HepG2 (cell line): ENCODE data around the gene FLYWCH1. TPM values are rescaled to one million over a fixed set of nuclear protein-coding genes. Genes with fewer than 3 reads are reported as not detected.

Experiments
- CHD2 ChIP-seq: IDR thresholded peaks from 2 replicates; pipeline ENCODE4 v1.6.1; 2011; ENCODE audit warnings: low read depth, low read length, improper control_type of control experiment
- EZH2 ChIP-seq: conservative IDR thresholded peaks from 2 replicates; pipeline ENCODE4 v1.6.1; 2012; ENCODE audit warnings: mild to moderate bottlenecking, low read depth, low read length, moderate library complexity
- ISX ChIP-seq: sonication (generic); formaldehyde crosslinking; conservative IDR thresholded peaks from 2 replicates; pipeline ENCODE4 v1.5.0; 2020; ENCODE audit warnings: missing genetic modification reagents
- LCORL ChIP-seq, 2 experiments: fragments of 450-650 bp in 1 of 2; sonication (generic) in 1 of 2; formaldehyde crosslinking in 1 of 2; IDR thresholded peaks; 2 replicates each; pipeline versions ENCODE4 v1.5.0 to v1.6.1; 2017 to 2020; ENCODE audit warnings: antibody characterized with exemption in 1 of 2, missing genetic modification reagents in 1 of 2
- MATR3 ChIP-seq: sonication (generic); formaldehyde crosslinking; IDR thresholded peaks from 2 replicates; pipeline ENCODE4 v1.4.0; 2020; ENCODE audit warnings: missing genetic modification reagents
- MZF1 ChIP-seq: sonication (generic); formaldehyde crosslinking; IDR thresholded peaks from 2 replicates; pipeline ENCODE4 v1.8.1; 2023; ENCODE audit warnings: mild to moderate bottlenecking, missing genetic modification reagents, borderline replicate concordance
- RNF2 ChIP-seq: fragments of 450-650 bp; conservative IDR thresholded peaks from 2 replicates; pipeline ENCODE4 v1.6.1; 2016; ENCODE audit warnings: low read depth
- ZC3H13 ChIP-seq: sonication (generic); formaldehyde crosslinking; IDR thresholded peaks from 2 replicates; pipeline ENCODE4 v1.8.1; 2023; ENCODE audit warnings: mild to moderate bottlenecking, missing genetic modification reagents, moderate library complexity
- ZFP36 ChIP-seq: fragments of 150-350 bp; IDR thresholded peaks from 2 replicates; pipeline ENCODE4 v1.6.1; 2018; ENCODE audit warnings: borderline replicate concordance, low read length, low read depth; ENCODE audit not compliant: partially characterized antibody
- ZNF225 ChIP-seq: sonication (generic); formaldehyde crosslinking; IDR thresholded peaks from 2 replicates; pipeline ENCODE4 v1.4.0; 2020; ENCODE audit warnings: mild to moderate bottlenecking, missing genetic modification reagents
- ZNF512B ChIP-seq: sonication (generic); formaldehyde crosslinking; IDR thresholded peaks from 2 replicates; pipeline ENCODE4 v1.5.1; 2020; ENCODE audit warnings: missing genetic modification reagents, mild to moderate bottlenecking, borderline replicate concordance
- polyA plus RNA-seq, 8 experiments: library from polyadenylated mRNA; depleted of rRNA in 3 of 8; stranded (reverse) in 7 of 8; unstranded in 1 of 8; fragments of >200 nt; fragmentation: Illumina TruSeq in 4 of 8; extraction: Trizol in 4 of 8; gene quantifications; 2 replicates each; pipeline versions ENCODE4 v1.2.1 to v1.2.3, GENCODE V29; 2011 to 2016; ENCODE audit warnings: low read depth in 4 of 8, missing spikeins in 1 of 8, mixed read lengths in 1 of 8; ENCODE audit not compliant: insufficient read depth in 1 of 8
- total RNA-seq, 5 experiments: library from RNA; depleted of rRNA; stranded (reverse); fragments of >200 nt; fragmentation: Illumina TruSeq; extraction: Trizol; gene quantifications; 2 replicates each; pipeline ENCODE4 v1.2.3, GENCODE V29; 2016; ENCODE audit warnings: low read depth in 1 of 5
- TF ChIP-seq, protein P1 (sequence below): sonication (generic); formaldehyde crosslinking; IDR thresholded peaks from 2 replicates; pipeline ENCODE4 v1.4.0; 2020; ENCODE audit warnings: missing genetic modification reagents
- TF ChIP-seq, protein P2 (sequence below): sonication (generic); formaldehyde crosslinking; IDR thresholded peaks from 2 replicates; pipeline ENCODE4 v1.4.0; 2020; ENCODE audit warnings: low read depth, missing genetic modification reagents
- TF ChIP-seq, protein P3 (sequence below): sonication (generic); formaldehyde crosslinking; IDR thresholded peaks from 2 replicates; pipeline ENCODE4 v1.5.1; 2020; ENCODE audit warnings: mild to moderate bottlenecking, missing genetic modification reagents, borderline replicate concordance

FLYWCH1 gene
- total and polyA plus RNA-seq, 2 of the 13 experiments (the other 11 are each of a cell fraction or from before 2014, with no cell fraction given): 7.3 to 12.4 TPM

DNA sequence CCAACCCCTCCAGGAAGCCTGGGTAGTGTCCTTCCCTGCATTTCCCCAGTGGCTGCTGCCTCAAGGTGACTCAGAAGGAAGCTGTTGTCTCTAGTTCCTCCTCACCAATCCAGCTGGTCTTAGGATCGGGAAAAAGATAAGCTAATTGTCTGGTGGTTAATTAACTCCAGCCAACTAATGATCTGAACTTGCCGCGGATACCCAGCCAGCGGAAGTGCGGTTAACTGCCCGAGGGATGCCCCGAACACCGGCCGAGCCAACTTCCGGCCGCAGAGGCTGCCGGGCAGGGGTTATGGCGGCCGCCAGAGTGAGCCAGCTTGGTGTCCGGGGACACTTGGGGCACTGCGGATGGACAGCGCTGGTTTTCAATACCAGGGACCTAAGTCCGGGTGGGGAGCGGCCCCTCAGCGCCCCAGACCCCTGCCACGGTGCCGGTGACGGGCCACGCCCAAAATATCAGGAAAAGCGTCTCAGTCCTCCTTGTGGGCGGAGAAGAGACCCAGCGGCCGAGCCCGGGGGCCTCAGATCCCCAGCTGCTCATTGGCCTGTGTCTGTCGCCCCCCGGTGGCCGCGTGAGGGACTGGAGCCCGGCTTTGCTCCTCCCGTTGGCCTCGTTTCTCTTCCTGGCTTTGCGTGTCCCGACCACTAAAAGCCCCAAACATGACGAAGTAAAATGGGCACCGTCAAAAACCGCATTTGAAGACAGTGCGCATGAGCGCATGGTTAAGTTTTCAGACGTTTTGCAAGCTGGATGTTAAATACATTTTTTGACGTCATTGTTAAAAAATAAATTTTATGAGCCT lies 43.5 kb upstream of the FLYWCH1 start (continued):
- TF ChIP-seq ZNF225 (0 out of 2 replicates have a peak, but pooled peaks have one; percentile 37), ISX (CRISPR knock-in tag) (no peak; the same call in 1 of the 2 replicates), EZH2 (no peak), MATR3 (no peak), MZF1 (no peak), ZNF512B (no peak), CHD2 (no peak), LCORL (IDR thresholded peaks at IDR 0.05) (no peak), LCORL (CRISPR knock-in tag; IDR thresholded peaks at IDR 0.05) (peak; percentile 74; the same call in 1 of the 2 replicates), ZFP36 (no peak), RNF2 (no peak), ZC3H13 (CRISPR knock-in tag) (no peak)
- TF ChIP-seq, protein P1, sequence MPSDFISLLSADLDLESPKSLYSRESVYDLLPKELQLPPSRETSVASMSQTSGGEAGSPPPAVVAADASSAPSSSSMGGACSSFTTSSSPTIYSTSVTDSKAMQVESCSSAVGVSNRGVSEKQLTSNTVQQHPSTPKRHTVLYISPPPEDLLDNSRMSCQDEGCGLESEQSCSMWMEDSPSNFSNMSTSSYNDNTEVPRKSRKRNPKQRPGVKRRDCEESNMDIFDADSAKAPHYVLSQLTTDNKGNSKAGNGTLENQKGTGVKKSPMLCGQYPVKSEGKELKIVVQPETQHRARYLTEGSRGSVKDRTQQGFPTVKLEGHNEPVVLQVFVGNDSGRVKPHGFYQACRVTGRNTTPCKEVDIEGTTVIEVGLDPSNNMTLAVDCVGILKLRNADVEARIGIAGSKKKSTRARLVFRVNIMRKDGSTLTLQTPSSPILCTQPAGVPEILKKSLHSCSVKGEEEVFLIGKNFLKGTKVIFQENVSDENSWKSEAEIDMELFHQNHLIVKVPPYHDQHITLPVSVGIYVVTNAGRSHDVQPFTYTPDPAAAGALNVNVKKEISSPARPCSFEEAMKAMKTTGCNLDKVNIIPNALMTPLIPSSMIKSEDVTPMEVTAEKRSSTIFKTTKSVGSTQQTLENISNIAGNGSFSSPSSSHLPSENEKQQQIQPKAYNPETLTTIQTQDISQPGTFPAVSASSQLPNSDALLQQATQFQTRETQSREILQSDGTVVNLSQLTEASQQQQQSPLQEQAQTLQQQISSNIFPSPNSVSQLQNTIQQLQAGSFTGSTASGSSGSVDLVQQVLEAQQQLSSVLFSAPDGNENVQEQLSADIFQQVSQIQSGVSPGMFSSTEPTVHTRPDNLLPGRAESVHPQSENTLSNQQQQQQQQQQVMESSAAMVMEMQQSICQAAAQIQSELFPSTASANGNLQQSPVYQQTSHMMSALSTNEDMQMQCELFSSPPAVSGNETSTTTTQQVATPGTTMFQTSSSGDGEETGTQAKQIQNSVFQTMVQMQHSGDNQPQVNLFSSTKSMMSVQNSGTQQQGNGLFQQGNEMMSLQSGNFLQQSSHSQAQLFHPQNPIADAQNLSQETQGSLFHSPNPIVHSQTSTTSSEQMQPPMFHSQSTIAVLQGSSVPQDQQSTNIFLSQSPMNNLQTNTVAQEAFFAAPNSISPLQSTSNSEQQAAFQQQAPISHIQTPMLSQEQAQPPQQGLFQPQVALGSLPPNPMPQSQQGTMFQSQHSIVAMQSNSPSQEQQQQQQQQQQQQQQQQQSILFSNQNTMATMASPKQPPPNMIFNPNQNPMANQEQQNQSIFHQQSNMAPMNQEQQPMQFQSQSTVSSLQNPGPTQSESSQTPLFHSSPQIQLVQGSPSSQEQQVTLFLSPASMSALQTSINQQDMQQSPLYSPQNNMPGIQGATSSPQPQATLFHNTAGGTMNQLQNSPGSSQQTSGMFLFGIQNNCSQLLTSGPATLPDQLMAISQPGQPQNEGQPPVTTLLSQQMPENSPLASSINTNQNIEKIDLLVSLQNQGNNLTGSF (CRISPR knock-in tag): no peak
- TF ChIP-seq, protein P2, sequence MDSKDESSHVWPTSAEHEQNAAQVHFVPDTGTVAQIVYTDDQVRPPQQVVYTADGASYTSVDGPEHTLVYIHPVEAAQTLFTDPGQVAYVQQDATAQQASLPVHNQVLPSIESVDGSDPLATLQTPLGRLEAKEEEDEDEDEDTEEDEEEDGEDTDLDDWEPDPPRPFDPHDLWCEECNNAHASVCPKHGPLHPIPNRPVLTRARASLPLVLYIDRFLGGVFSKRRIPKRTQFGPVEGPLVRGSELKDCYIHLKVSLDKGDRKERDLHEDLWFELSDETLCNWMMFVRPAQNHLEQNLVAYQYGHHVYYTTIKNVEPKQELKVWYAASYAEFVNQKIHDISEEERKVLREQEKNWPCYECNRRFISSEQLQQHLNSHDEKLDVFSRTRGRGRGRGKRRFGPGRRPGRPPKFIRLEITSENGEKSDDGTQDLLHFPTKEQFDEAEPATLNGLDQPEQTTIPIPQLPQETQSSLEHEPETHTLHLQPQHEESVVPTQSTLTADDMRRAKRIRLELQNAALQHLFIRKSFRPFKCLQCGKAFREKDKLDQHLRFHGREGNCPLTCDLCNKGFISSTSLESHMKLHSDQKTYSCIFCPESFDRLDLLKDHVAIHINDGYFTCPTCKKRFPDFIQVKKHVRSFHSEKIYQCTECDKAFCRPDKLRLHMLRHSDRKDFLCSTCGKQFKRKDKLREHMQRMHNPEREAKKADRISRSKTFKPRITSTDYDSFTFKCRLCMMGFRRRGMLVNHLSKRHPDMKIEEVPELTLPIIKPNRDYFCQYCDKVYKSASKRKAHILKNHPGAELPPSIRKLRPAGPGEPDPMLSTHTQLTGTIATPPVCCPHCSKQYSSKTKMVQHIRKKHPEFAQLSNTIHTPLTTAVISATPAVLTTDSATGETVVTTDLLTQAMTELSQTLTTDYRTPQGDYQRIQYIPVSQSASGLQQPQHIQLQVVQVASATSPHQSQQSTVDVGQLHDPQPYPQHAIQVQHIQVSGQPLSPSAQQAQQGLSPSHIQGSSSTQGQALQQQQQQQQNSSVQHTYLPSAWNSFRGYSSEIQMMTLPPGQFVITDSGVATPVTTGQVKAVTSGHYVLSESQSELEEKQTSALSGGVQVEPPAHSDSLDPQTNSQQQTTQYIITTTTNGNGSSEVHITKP (CRISPR knock-in tag): peak; percentile 28; the same call in 1 of the 2 replicates
- TF ChIP-seq, protein P3, sequence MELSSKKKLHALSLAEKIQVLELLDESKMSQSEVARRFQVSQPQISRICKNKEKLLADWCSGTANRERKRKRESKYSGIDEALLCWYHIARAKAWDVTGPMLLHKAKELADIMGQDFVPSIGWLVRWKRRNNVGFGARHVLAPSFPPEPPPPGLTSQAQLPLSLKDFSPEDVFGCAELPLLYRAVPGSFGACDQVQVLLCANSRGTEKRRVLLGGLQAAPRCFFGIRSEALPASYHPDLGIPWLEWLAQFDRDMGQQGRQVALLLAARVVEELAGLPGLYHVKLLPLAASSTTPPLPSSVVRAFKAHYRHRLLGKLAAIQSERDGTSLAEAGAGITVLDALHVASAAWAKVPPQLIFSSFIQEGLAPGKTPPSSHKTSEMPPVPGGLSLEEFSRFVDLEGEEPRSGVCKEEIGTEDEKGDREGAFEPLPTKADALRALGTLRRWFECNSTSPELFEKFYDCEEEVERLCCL: 0 out of 2 replicates have a peak, but pooled peaks have one; percentile 73
